HuH-7.5 (cell line): ENCODE measurements around the gene MEMO1.
"Not testable (repeated sequence)": the region's sequence is repeated elsewhere in the genome, so short reads cannot be mapped to it uniquely, and the experiment has no call there.

Experiments used
- DNase-seq: peaks from one replicate; pipeline ENCODE4 v3.0.0; 2011; ENCODE audit warnings: low spot score

The MEMO1 gene

DNA sequence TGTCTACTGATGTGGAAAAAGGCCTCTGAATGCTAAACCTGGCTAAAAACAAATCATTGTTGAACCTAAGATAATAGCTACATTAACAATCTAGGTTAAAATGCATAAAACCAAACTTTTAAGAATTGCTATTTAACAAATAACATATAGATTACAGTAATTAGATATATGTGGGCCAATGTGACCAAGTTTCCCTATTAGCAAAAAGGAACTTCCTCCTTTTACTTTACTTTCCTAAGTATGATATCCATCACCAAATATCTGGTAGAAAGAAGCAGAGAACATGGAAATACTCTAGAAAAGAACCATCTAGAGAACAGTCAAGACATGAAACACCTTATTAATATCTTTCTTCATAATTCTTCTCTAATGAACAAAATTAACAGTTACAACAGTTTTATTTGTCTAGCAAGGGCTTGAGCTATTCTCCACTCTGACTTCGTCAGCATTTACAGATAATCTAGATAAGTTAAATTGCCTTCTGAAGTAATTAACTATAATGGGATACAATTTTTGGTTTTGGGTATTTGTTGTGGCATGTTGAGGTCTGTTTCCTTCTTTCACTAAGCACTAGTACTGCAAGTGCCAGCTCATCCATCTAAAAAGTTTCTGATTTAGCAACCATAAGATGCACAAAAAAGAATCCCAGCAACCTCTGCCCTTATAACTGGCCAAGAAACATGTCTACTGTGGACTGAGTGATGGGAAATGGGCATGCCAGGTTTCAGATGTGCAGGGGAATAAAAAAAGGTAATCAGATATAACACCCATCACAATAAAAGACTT, 53.3 kb downstream of the MEMO1 start:
- no peak for DNase-seq

GRCh38 chr2:31956934-31957333, 53.9 kb downstream of the MEMO1 start:
- DNase-seq: not testable (repeated sequence)

- no peak for DNase-seq
Observed at GRCh38 chr2:31956312-31956711, 54.5 kb downstream of the MEMO1 start.

DNA sequence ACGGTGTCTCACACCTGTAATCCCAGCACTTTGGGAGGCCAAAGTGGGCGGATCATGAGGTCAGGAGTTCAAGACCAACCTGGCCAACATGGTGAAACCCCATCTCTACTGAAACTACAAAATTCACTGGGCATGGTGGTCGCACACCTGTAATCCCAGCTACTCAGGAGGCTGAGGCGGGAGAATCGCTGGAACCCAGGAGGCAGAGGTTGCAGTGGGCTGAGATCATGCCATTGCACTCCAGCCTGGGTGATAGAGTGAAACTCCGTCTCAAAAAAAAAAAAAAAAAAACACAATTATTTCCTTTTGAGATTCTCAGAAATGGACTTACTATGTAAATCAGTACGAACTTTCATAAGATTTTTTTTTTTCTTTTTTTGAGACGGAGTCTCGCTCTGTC, 57.7 kb downstream of the MEMO1 start:
- not testable (repeated sequence) for DNase-seq

DNA sequence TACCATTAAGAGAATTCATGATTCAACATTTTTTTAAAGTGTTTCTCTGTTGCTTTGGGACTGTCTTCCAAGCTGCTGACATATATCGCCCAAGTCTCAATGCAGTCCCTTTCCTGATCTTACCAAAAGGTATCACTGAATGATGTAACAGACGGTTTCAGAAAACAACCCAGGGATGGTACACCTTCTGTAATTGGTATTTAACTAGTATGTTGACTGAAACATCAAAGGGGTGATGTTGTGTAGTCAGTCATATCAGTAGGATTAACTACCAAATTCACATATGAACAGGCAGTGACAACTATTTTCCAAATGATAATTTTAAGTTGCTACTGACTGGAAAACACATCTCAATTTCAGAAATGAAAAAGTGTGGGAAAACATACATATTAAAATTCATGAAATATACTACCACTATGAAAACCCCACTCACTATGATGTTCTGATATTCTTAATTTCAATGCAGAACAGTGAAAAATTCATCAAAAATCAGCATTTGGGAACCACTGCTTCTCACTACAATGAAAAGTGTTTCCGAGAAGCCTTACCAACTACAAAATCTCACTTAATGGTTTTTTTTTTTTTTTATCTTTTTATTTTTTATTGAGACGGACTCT, 59.8 kb downstream of the MEMO1 start:
- no peak for DNase-seq

GRCh38 chr2:31947871-31948270, 62.9 kb downstream of the MEMO1 start:
- DNase-seq: no peak

GRCh38 chr2:31946838-31947237, 64.0 kb downstream of the MEMO1 start:
- no peak for DNase-seq

DNA sequence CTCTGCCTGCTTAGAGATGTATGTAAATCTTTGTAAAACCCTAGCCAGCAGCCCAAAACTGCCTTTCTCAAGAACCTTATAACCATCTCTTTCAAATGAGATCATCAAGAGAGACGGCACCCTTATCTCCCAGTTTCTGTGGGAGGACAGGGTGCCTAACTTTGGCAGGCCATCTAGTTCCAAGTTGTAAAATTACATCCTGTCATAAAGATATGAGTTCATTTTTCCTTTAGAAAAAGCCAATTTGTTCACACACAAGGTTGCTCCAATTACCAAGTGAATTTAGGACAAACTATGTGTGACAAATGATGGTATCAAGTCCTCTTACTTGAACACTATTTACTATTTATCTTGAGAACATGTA, 65.3 kb downstream of the MEMO1 start:
- DNase-seq: no peak

DNA sequence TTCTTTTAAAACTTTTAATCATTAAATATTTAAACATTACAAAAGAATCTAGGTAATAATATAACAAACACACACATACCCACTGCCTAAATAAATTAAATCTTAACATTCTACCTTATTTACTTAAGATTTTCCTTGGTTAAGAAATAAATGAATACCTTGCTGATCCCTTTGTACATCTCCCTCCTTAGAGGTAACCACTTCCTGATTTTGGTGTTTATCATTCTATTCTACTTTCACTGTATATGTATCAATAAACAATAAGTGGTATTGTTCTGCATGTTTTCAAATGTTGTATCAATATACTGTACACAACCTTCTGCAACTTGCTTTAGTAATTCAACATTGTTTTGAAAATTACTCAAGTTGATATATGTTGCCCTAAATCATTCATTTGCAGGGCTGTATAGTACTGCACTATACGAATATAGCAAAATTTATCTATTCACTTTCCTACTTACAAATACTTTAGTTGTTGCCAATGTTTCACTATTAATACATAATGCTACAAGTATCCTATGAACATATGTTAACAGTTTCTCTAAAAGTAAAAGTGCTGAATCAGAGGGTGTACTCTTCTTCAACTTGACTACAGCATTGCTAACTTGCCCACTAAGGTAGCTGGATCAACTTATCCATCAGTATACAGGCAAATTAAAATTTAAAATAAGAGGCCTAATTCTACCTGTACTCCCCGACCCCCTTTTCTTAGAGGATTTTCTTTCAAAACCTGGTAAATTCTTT, 65.8 kb downstream of the MEMO1 start:
- no peak for DNase-seq

GRCh38 chr2:31943636-31944225, 67.1 kb downstream of the MEMO1 start:
- DNase-seq: no peak

DNA sequence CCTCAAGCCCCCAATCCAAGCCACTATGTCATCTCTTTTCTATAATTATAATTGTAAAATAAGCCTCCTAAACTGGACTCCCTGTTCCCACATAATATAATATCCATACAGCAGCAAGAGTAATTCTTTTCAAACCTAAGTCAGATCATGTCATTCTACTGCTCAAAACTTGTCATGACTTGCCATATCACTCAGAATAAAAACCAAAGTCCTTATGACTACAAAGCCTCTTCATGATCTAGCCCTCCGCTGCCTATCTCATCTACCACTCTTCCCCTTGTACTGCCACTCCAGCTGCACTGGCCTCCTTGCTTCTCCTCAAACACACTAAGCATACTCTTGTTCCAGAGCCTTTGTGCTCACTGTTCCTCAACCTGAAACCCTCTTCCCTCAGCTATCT, 69.9 kb downstream of the MEMO1 start:
- no peak for DNase-seq

DNA sequence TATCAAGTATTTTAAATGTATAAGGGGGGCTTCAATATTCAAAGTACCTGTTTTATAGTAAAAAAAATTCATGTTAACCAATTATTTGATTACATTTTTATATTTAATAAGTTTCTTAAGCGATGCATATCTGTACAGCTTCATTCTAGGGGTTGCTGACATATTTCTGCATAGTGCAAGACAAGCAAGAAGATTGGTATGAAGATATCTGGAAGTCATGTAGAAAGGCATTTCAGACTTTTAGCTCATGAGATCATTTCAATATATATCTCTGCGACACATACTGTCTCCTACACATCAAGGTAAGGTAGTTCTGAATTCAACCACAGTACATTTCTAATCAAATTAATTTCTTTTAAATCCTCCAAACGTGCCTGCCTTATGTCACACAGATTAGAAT, 73.1 kb downstream of the MEMO1 start:
- no peak for DNase-seq

- DNase-seq: no peak
Observed at GRCh38 chr2:31935370-31935769, 75.4 kb downstream of the MEMO1 start.

DNA sequence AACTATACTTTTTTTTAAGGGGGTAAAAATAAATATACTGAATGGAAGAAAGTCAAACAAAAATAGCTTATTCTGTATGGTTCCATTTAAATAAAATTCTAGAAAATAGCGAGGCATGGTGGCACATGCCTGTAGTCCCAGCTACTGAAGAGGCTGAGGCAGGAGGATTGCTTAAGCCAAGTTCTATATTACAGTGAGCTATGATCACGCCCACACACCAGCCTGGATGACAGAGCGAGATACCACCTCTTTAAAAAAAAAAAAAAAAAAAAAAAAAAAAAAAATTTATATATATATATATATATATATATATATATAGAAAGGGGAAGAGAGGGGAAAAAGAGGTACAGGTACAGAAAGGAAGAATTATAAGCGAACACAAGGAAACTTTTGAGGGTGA, 77.7 kb downstream of the MEMO1 start:
- no peak for DNase-seq

GRCh38 chr2:31932589-31932988, 78.2 kb downstream of the MEMO1 start:
- no peak for DNase-seq

DNA sequence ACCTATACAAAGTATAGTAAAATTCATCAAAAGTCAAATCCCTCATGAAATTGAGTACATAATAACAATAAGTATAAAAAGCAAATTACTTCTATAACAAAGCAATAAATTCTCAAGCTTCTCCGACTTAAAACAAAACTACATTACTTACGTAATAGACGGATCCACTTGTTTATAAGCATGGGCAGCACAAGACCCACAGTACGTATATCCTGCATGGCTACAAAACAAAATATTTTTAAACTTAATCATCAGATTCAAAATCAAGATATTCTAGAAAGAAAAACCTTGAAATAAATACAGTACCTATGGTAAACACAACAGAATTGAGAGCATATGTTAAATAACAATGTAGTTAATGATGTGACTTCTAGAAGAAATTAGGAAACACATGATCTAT, 78.9 kb downstream of the MEMO1 start:
- no peak for DNase-seq

DNA sequence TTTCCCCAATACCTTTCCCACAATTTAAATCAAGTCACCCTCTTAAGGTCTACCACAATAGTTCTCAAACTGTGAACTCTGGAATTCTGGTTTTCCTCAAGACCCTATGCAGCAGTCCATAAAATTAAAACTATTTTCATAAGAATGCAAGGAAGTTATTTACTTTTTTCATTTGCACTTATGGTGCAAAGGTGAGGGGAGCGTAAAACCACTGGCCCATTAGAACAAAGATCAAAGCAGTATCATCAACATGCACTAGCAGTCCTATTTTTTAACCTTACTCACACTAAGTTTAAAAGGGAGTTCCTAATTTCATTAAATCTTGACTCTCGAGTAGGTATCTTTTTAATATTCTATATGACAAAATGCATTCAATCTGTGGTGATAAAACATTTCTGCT, 85.3 kb downstream of the MEMO1 start:
- no peak for DNase-seq

DNA sequence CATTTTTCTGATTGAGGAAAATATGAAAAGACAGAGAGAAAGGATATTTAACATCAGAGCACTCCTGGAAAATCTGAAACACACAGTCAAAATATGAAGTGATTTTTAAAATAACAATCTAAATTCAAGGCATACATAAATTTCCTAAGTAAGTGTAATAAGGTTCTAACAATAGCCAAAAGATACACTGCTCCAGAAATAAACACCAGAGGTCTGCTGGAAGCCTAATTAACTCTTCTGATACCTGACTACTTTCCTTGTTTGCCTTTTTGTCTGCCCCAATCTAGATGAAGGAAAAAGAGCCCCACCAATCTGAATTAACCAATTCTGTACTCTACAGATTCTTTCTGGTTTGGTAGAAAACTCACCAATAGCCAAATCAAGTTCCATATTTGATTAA, 87.1 kb downstream of the MEMO1 start:
- no peak for DNase-seq

- no peak for DNase-seq
Observed at GRCh38 chr2:31922542-31923408, 88.0 kb downstream of the MEMO1 start.

- DNase-seq: no peak
Observed at GRCh38 chr2:31920962-31921361, 89.8 kb downstream of the MEMO1 start.

GRCh38 chr2:31919499-31919898, 91.3 kb downstream of the MEMO1 start:
- no peak for DNase-seq

- DNase-seq: no peak
Observed at GRCh38 chr2:31909661-31910060, 101.1 kb downstream of the MEMO1 start.
